H9 (cell line): ENCODE data around the gene SFI1. TPM values are rescaled to one million over a fixed set of nuclear protein-coding genes. Genes with fewer than 3 reads are reported as not detected.
A peak's percentile ranks its signal among the peaks of the same experiment; 100 is the strongest.

ENCODE experiments used
- DNase-seq: peaks from one replicate; pipeline ENCODE4 v3.0.0-alpha.2; 2017
- H2AFZ ChIP-seq: one replicate; pipeline ENCODE4 v1.6.1; 2013; ENCODE audit warnings: mild to moderate bottlenecking, low read length, control low read depth, moderate library complexity
- H2AK5ac ChIP-seq: 2 replicates; pipeline ENCODE4 v1.6.1; 2013; ENCODE audit warnings: low read length, control low read depth, mixed read lengths; ENCODE audit not compliant: insufficient read length
- H2BK120ac ChIP-seq: one replicate; pipeline ENCODE4 v1.6.1; 2013; ENCODE audit warnings: low read depth, mild to moderate bottlenecking, low read length, control low read depth, inconsistent platforms; ENCODE audit not compliant: poor library complexity, severe bottlenecking
- H2BK12ac ChIP-seq: 2 replicates; pipeline ENCODE4 v1.6.1; 2013; ENCODE audit warnings: low read length, control low read depth, mixed read lengths, low read depth; ENCODE audit not compliant: insufficient read length
- H2BK15ac ChIP-seq: 2 replicates; pipeline ENCODE4 v1.6.1; 2013; ENCODE audit warnings: low read depth, low read length, control low read depth
- H2BK20ac ChIP-seq: one replicate; pipeline ENCODE4 v1.6.1; 2013; ENCODE audit warnings: low read depth, mild to moderate bottlenecking, low read length, control low read depth, inconsistent platforms; ENCODE audit not compliant: poor library complexity, severe bottlenecking
- H2BK5ac ChIP-seq: 2 replicates; pipeline ENCODE4 v1.6.1; 2013; ENCODE audit warnings: low read length, control low read depth, mixed read lengths; ENCODE audit not compliant: insufficient read length
- H3K14ac ChIP-seq: 2 replicates; pipeline ENCODE4 v1.6.1; 2013; ENCODE audit warnings: low read length, control low read depth; ENCODE audit not compliant: insufficient read depth
- H3K18ac ChIP-seq: 2 replicates; pipeline ENCODE4 v1.6.1; 2013; ENCODE audit warnings: low read depth, mild to moderate bottlenecking, mixed read lengths, low read length, control low read depth; ENCODE audit not compliant: insufficient read length
- H3K23ac ChIP-seq: 2 replicates; pipeline ENCODE4 v1.6.1; 2013; ENCODE audit warnings: low read length, control low read depth, mixed read lengths, low read depth; ENCODE audit not compliant: insufficient read length
- H3K23me2 ChIP-seq: 2 replicates; pipeline ENCODE4 v1.6.1; 2013; ENCODE audit warnings: low read depth, mild to moderate bottlenecking, mixed read lengths, low read length, control low read depth; ENCODE audit not compliant: insufficient read length, poor library complexity, severe bottlenecking
- H3K27ac ChIP-seq: 2 replicates; pipeline ENCODE4 v1.5.1; 2013; ENCODE audit warnings: low read length, control low read depth, mixed read lengths, low read depth; ENCODE audit not compliant: insufficient read length
- H3K27me3 ChIP-seq: 2 replicates; pipeline ENCODE4 v1.6.1; 2013; ENCODE audit warnings: low read length, control low read depth, inconsistent platforms; ENCODE audit not compliant: insufficient read depth
- H3K4ac ChIP-seq: 2 replicates; pipeline ENCODE4 v1.6.1; 2013; ENCODE audit warnings: low read depth, mild to moderate bottlenecking, control low read depth, inconsistent platforms, low read length, moderate library complexity
- H3K4me1 ChIP-seq: 2 replicates; pipeline ENCODE4 v1.6.1; 2013; ENCODE audit warnings: low read length, control low read depth, inconsistent platforms; ENCODE audit not compliant: insufficient read depth
- H3K4me2 ChIP-seq: 2 replicates; pipeline ENCODE4 v1.6.1; 2013; ENCODE audit warnings: low read length, control low read depth, mixed read lengths; ENCODE audit not compliant: insufficient read length, insufficient read depth
- H3K56ac ChIP-seq: 2 replicates; pipeline ENCODE4 v1.6.1; 2013; ENCODE audit warnings: low read depth, mild to moderate bottlenecking, mixed read lengths, low read length, control low read depth; ENCODE audit not compliant: insufficient read length
- H3K79me1 ChIP-seq: 2 replicates; pipeline ENCODE4 v1.6.1; 2013; ENCODE audit warnings: low read depth, mild to moderate bottlenecking, moderate library complexity, low read length, control low read depth, inconsistent platforms; ENCODE audit not compliant: insufficient read depth, poor library complexity, severe bottlenecking
- H3K79me2 ChIP-seq: 2 replicates; pipeline ENCODE4 v1.6.1; 2013; ENCODE audit warnings: low read length, control low read depth, inconsistent platforms; ENCODE audit not compliant: insufficient read depth
- H3K9ac ChIP-seq: 2 replicates; pipeline ENCODE4 v1.6.1; 2013; ENCODE audit warnings: low read length, control low read depth, mixed read lengths; ENCODE audit not compliant: insufficient read length; ENCODE audit errors: extremely low read depth
- H3K9me3 ChIP-seq: one replicate; pipeline ENCODE4 v1.6.1; 2013; ENCODE audit warnings: low read depth, low read length, inconsistent platforms; ENCODE audit not compliant: control insufficient read depth
- H3T11ph ChIP-seq: one replicate; pipeline ENCODE4 v1.6.1; 2013; ENCODE audit warnings: mild to moderate bottlenecking, low read length, control low read depth, inconsistent platforms
- H4K20me1 ChIP-seq: one replicate; pipeline ENCODE4 v1.6.1; 2013; ENCODE audit not compliant: control insufficient read depth, insufficient read length, insufficient read depth
- H4K5ac ChIP-seq: 2 replicates; pipeline ENCODE4 v1.6.1; 2013; ENCODE audit warnings: low read depth, mild to moderate bottlenecking, mixed read lengths, low read length, control low read depth; ENCODE audit not compliant: insufficient read length
- H4K8ac ChIP-seq: replicated peaks from 2 replicates; pipeline ENCODE4 v1.6.1; 2013; ENCODE audit warnings: low read length, control low read depth, mixed read lengths, low read depth; ENCODE audit not compliant: insufficient read length
- H4K91ac ChIP-seq: 2 replicates; pipeline ENCODE4 v1.6.1; 2013; ENCODE audit warnings: low read depth, mild to moderate bottlenecking, moderate library complexity, mixed read lengths, low read length, control low read depth; ENCODE audit not compliant: insufficient read length
- H3K27ac Mint-ChIP-seq, 3 experiments: 2 replicates in 2 of 3; 3 replicates in 1 of 3; pipeline ENCODE4 v1.8.0; 2020 to 2021; ENCODE audit warnings: mixed read lengths in 3 of 3, mild to moderate bottlenecking in 1 of 3, moderate library complexity in 1 of 3
- H3K27me3 Mint-ChIP-seq: 2 replicates; pipeline ENCODE4 v1.8.0; 2021; ENCODE audit warnings: low read depth, mild to moderate bottlenecking, moderate library complexity, mixed read lengths
- H3K36me3 Mint-ChIP-seq, 3 experiments: 2 replicates in 2 of 3; 3 replicates in 1 of 3; pipeline ENCODE4 v1.8.0; 2020 to 2021; ENCODE audit warnings: low read depth in 3 of 3, mixed read lengths in 3 of 3; ENCODE audit not compliant: insufficient read depth in 1 of 3
- H3K4me1 Mint-ChIP-seq, 2 experiments: 2 replicates each; pipeline ENCODE4 v1.8.0; 2020; ENCODE audit warnings: mixed read lengths in 2 of 2
- H3K4me3 Mint-ChIP-seq, 2 experiments: 2 replicates in 1 of 2; 3 replicates in 1 of 2; pipeline ENCODE4 v1.8.0; 2020 to 2021; ENCODE audit warnings: mild to moderate bottlenecking in 2 of 2, mixed read lengths in 2 of 2, moderate library complexity in 1 of 2
- H3K9me3 Mint-ChIP-seq, 2 experiments: 2 replicates in 1 of 2; 3 replicates in 1 of 2; pipeline ENCODE4 v1.8.0; 2020; ENCODE audit warnings: mild to moderate bottlenecking in 2 of 2, mixed read lengths in 2 of 2, moderate library complexity in 1 of 2
- CTCF ChIP-seq: fragments of 200-600 bp; sonication (generic); conservative IDR thresholded peaks from 3 replicates; pipeline ENCODE4 v1.8.0; 2021; ENCODE audit warnings: antibody characterized with exemption, mild to moderate bottlenecking
- WGBS: extraction: QIAGEN DNeasy Blood & Tissue Kit; methylation state at CpG from one replicate; pipeline ENCODE4 v1.1.7; 2013; ENCODE audit warnings: missing lambda C conversion rate, low lambda C conversion rate, mixed read lengths; ENCODE audit not compliant: insufficient read length; ENCODE audit errors: extremely low coverage; 5-methylcytosine and 5-hydroxymethylcytosine counted together
- total RNA-seq: library from RNA; stranded (reverse); gene quantifications from 2 replicates; pipeline ENCODE4 v1.2.1, GENCODE V29; 2021

Gene SFI1
- total RNA-seq, 1 experiment from 2014 or later, result 26.4 TPM

GRCh38 chr22:31532060-31532459 is 35.7 kb downstream of the SFI1 start:
- H3K4me2 ChIP-seq, result no peak overlapping the region
- H3K56ac ChIP-seq, result no peak overlapping the region
- no peaks in the 10 kb centered on the region for H3K4me1 ChIP-seq
- H2AK5ac ChIP-seq, result no peak overlapping the region
- no peak for DNase-seq
- no peak overlapping the region for H3T11ph ChIP-seq
- Mint-ChIP-seq H3K9me3 (no peaks in the 10 kb centered on the region), H3K27ac (0 out of 7 replicates have a peak overlapping the region, but pooled peaks of 1 of the 3 experiments have one; percentile 33), H3K36me3 (peaks cover 0 to 10% (median 0%) of the 10 kb centered on the region in 3 experiments; a peak in 5 of 7 replicates), H3K27me3 (no peaks in the 10 kb centered on the region), H3K4me3 (no peak overlapping the region), H3K4me1 (no peaks in the 10 kb centered on the region)
- H4K5ac ChIP-seq, result no peak overlapping the region
- no peak overlapping the region for H4K91ac ChIP-seq
- H3K27me3 ChIP-seq, result no peaks in the 10 kb centered on the region
- H2AFZ ChIP-seq, result no peak overlapping the region
- H2BK120ac ChIP-seq, result no peak overlapping the region
- H3K9me3 ChIP-seq, result no peaks in the 10 kb centered on the region
- H3K27ac ChIP-seq, result no peak overlapping the region
- H3K4ac ChIP-seq, result no peak overlapping the region
- H4K20me1 ChIP-seq, result no peaks in the 10 kb centered on the region
- no peaks in the 10 kb centered on the region for H3K23me2 ChIP-seq
- H4K8ac ChIP-seq, result no peak overlapping the region
- H3K79me2 ChIP-seq, result no peaks in the 10 kb centered on the region
- H3K9ac ChIP-seq, result no peak overlapping the region
- H2BK12ac ChIP-seq, result no peak overlapping the region
- H3K14ac ChIP-seq, result no peak overlapping the region
- WGBS, result no CpG with 5 or more reads among the region's 1 CpG
- no peak overlapping the region for H2BK5ac ChIP-seq
- no peak overlapping the region for H2BK15ac ChIP-seq
- H3K18ac ChIP-seq, result no peak overlapping the region
- no peak for TF ChIP-seq CTCF
- H3K23ac ChIP-seq, result no peak overlapping the region
- no peaks in the 10 kb centered on the region for H3K79me1 ChIP-seq
- H2BK20ac ChIP-seq, result no peak overlapping the region
